Keratinocyte (primary cell): ENCODE results near the gene PDZD2.

Experiments used
- CTCF ChIP-seq, 3 experiments: IDR thresholded peaks in 1 of 3; conservative IDR thresholded peaks in 1 of 3; optimal IDR thresholded peaks in 1 of 3; 2 replicates in 2 of 3; 3 replicates in 1 of 3; pipeline versions ENCODE3 to v1.5.1; 2011; ENCODE audit warnings: low read length in 3 of 3, mild to moderate bottlenecking in 3 of 3, moderate library complexity in 2 of 3, control low read depth in 1 of 3, inconsistent platforms in 1 of 3; ENCODE audit not compliant: insufficient read depth in 2 of 3; ENCODE audit errors: extremely low read depth in 1 of 3
- EZH2 ChIP-seq: IDR thresholded peaks from one replicate; pipeline ENCODE4 v1.6.1; 2012; ENCODE audit warnings: inconsistent platforms, mild to moderate bottlenecking, low read length, moderate library complexity

DNA sequence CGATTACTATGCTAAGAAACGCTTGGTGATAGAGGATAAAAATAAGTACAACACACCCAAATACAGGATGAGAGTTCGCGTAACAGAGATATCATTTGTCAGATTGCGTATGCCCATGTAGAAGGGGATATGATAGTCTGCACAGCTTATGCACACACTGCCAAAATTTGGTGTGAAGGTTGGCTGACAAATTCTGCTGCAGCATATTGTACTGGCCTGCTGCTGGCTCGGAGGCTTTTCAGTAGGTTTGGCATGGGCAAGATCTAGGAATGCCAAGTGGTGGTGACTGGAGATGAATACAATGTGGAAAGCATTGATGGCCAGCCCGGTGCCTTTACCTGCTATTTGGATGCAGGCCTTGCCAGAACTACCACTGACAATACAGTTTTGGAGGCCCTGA is 208.4 kb downstream of the PDZD2 start:
- TF ChIP-seq CTCF (optimal IDR thresholded peaks at IDR 0.05 in 1 of 3, IDR thresholded peaks at IDR 0.05 in 1 of 3, conservative IDR thresholded peaks at IDR 0.05 in 1 of 3; ENCODE audit: extremely low read depth in 1 of 3, insufficient read depth in 2 of 3, low read length in 3 of 3) (no peak), EZH2 (no peak)
